Heart left ventricle (tissue), 13 donors: ENCODE measurements around the gene DNAH3.

Experiments
- POLR2A ChIP-seq, 2 donors: fragments of 450-650 bp; IDR thresholded peaks; one replicate each; pipeline ENCODE4 v1.6.1; 2017; ENCODE audit warnings: antibody characterized with exemption in 2 of 2, mild to moderate bottlenecking in 2 of 2, moderate library complexity in 2 of 2
- TF ChIP-seq, protein P1 (sequence below), 12 donors: fragments of 200-600 bp; sonication (generic) in 4 of 12; IDR thresholded peaks; one replicate each; pipeline versions ENCODE4 v1.5.0 to v1.8.0; 2018 to 2022; ENCODE audit warnings: antibody characterized with exemption in 12 of 12, mild to moderate bottlenecking in 5 of 12
- donor health status: ischemic (EF 13 %, LVEDD 7.1; RV severe dilation, severe dysfunction).
- donor health status: DM: no; HTN: yes; CAD: no.
- donor health status: DM: no; HTN: no; CAD: no.
- donor health status: ischemic (EF 25% LVEDD 6.9; RV normal size, moderate dysfunction).
- donor health status: ischemic (EF 25% LVEDD 5.7; RV mildly dilated, moderate dysfunction).
- donor health status: ischemic (EF 35%, LVEDD 5.7; RV mildly dilated, moderate dysfunction).
- donor health status: nonischemic (EF 11% LVEDD 7.7; RV severe dilation, severe dysfunction).
- donor health status: DM: yes; HTN: yes; CAD: no.
- donor health status: PGD.
- donor health status: ischemic (EF 29% LVEDD 5.4; RV normal size, mild dysfunction).
- donor health status: nonischemic (EF 23%, LVEDD 6.1; RV moderate dilation, normal function).

DNA sequence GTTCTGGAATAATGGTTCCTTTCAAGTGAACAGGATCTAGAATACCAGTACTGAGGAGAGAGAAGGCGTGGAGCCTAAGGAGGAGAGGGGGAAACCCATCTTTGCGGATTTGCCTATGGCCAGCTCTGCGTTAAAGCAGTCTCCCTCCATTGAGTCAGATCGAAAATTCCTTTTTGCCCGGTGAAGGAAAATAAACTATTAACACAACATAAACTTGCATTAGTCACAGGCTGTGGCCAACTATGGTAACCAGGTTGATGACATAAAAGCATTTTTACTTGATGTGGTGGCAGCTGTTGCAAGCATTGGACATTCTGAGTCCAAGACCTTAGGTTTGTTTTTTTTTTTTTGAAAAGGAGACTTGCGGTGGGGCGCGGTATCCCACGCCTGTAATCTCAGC is 16.7 kb upstream of the DNAH3 start:
- TF ChIP-seq, protein P1, sequence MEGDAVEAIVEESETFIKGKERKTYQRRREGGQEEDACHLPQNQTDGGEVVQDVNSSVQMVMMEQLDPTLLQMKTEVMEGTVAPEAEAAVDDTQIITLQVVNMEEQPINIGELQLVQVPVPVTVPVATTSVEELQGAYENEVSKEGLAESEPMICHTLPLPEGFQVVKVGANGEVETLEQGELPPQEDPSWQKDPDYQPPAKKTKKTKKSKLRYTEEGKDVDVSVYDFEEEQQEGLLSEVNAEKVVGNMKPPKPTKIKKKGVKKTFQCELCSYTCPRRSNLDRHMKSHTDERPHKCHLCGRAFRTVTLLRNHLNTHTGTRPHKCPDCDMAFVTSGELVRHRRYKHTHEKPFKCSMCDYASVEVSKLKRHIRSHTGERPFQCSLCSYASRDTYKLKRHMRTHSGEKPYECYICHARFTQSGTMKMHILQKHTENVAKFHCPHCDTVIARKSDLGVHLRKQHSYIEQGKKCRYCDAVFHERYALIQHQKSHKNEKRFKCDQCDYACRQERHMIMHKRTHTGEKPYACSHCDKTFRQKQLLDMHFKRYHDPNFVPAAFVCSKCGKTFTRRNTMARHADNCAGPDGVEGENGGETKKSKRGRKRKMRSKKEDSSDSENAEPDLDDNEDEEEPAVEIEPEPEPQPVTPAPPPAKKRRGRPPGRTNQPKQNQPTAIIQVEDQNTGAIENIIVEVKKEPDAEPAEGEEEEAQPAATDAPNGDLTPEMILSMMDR (IDR thresholded peaks at IDR 0.05) = no peak
- TF ChIP-seq POLR2A (IDR thresholded peaks at IDR 0.05) = no peak
